Effector CD8-positive, alpha-beta T cell (primary cell): ENCODE results near the gene AGGF1.
"Not testable (repeated sequence)": the region's sequence is repeated elsewhere in the genome, so short reads cannot be mapped to it uniquely, and the experiment has no call there.

Experiments
- DNase-seq: peaks from one replicate; lab custom pipeline; 2025; lab: John Stamatoyannopoulos, UW

Gene AGGF1

GRCh38 chr5:77022511-77023417 lies 7.4 kb upstream of the AGGF1 start:
- no peak for DNase-seq

GRCh38 chr5:77024490-77024889 lies 5.7 kb upstream of the AGGF1 start:
- no peak for DNase-seq

- no peak for DNase-seq
Measured at GRCh38 chr5:77028631-77029375, 1.4 kb upstream of the AGGF1 start.

- DNase-seq: no peak
Measured at GRCh38 chr5:77029376-77029885, 773 bp upstream of the AGGF1 start.

- no peak for DNase-seq
Measured at GRCh38 chr5:77031891-77032290, 1.7 kb downstream of the AGGF1 start.

GRCh38 chr5:77032635-77033034 lies 2.4 kb downstream of the AGGF1 start:
- no peak for DNase-seq

GRCh38 chr5:77033338-77033737 lies 3.1 kb downstream of the AGGF1 start:
- no peak for DNase-seq

- no peak for DNase-seq
Measured at GRCh38 chr5:77035950-77036349, 5.7 kb downstream of the AGGF1 start.

- DNase-seq: no peak
Measured at GRCh38 chr5:77046416-77047073, 16.3 kb downstream of the AGGF1 start.

- no peak for DNase-seq
Measured at GRCh38 chr5:77064040-77064439, 33.8 kb downstream of the AGGF1 start.

GRCh38 chr5:77065256-77065655 lies 35.1 kb downstream of the AGGF1 start:
- DNase-seq: no peak

GRCh38 chr5:77066184-77066583 lies 36.0 kb downstream of the AGGF1 start:
- no peak for DNase-seq

- no peak for DNase-seq
Measured at GRCh38 chr5:77066823-77067442, 36.7 kb downstream of the AGGF1 start.

GRCh38 chr5:77073667-77074066 lies 43.5 kb downstream of the AGGF1 start:
- no peak for DNase-seq

- DNase-seq: no peak
Measured at GRCh38 chr5:77074745-77075144, 44.5 kb downstream of the AGGF1 start.

- DNase-seq: peak; percentile 14
Measured at GRCh38 chr5:77076961-77077828, 47.0 kb downstream of the AGGF1 start.

GRCh38 chr5:77077829-77078176 lies 47.6 kb downstream of the AGGF1 start:
- DNase-seq: no peak

GRCh38 chr5:77080479-77080878 lies 50.3 kb downstream of the AGGF1 start:
- DNase-seq: not testable (repeated sequence)

GRCh38 chr5:77080905-77081304 lies 50.7 kb downstream of the AGGF1 start:
- no peak for DNase-seq

- DNase-seq: no peak
Measured at GRCh38 chr5:77082280-77082679, 52.1 kb downstream of the AGGF1 start.

GRCh38 chr5:77083088-77083487 lies 52.9 kb downstream of the AGGF1 start:
- DNase-seq: no peak
